ENCODE results near the gene TMEM129. TPM values are rescaled to one million over a fixed set of nuclear protein-coding genes. Genes with fewer than 3 reads are reported as not detected.
A peak's percentile ranks its signal among the peaks of the same experiment; 100 is the strongest.

Gene TMEM129
- total and polyA plus RNA-seq, 10 of the 15 experiments (the other 5 are each of a cell fraction or from before 2014, with no cell fraction given): 0.19 to 24.9 (median 13.2) TPM

DNA sequence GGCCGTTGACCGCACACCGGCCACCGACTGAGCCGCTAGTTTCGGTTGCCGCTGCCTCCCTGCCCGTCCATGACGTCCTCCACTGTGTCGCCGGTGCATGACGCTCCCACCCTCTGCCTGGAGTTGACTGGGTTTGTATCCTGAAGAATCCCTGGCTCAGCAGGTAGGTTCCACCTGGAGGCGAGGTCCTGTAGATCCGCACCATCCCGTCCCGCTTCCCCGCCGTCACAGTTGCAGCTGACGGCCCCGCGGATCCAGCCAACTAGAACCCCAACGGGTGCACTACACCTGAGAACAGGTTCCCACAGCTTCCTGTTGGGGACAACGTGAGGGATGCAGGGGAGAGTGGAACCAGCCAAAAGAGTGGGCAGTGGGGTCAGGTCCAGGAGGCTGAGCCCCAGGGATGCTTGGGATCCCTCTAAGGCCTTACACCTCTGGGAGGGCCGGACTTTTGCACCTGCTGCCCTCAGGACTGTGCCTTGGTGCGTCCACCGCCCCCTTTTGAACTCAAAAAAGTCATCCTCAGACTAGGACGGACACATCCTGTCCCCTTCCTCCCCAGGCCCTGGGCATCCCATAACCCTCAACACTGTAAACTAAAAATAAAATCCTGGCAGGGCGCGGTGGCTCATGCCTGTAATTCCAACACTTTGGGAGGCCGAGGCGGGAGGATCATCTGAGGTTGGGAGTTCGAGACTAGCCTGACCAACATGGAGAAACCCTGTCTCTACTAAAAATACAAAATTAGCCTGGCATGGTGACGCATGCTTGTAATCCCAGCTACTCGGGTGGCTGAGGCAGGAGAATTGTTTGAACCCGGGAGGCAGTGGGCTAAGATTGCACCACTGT lies 7.9 kb downstream of the TMEM129 start (continued):
- no peak for TF ChIP-seq RUNX3 (IDR thresholded peaks at IDR 0.05; ENCODE audit: low read length)
- no peak for TF ChIP-seq BHLHE40 (IDR thresholded peaks at IDR 0.05; ENCODE audit: borderline replicate concordance in 1 of 2, low read depth in 2 of 2, low read length in 1 of 2)
- no peak for TF ChIP-seq SUPT20H (IDR thresholded peaks at IDR 0.05; ENCODE audit: borderline replicate concordance, control insufficient read depth, low read depth, low read length)
- no peak for TF ChIP-seq SPI1 (IDR thresholded peaks at IDR 0.05; ENCODE audit: borderline replicate concordance, insufficient read depth, low read depth, low read length)
- TF ChIP-seq, protein P1, sequence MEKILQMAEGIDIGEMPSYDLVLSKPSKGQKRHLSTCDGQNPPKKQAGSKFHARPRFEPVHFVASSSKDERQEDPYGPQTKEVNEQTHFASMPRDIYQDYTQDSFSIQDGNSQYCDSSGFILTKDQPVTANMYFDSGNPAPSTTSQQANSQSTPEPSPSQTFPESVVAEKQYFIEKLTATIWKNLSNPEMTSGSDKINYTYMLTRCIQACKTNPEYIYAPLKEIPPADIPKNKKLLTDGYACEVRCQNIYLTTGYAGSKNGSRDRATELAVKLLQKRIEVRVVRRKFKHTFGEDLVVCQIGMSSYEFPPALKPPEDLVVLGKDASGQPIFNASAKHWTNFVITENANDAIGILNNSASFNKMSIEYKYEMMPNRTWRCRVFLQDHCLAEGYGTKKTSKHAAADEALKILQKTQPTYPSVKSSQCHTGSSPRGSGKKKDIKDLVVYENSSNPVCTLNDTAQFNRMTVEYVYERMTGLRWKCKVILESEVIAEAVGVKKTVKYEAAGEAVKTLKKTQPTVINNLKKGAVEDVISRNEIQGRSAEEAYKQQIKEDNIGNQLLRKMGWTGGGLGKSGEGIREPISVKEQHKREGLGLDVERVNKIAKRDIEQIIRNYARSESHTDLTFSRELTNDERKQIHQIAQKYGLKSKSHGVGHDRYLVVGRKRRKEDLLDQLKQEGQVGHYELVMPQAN (conservative IDR thresholded peaks at IDR 0.05): no peak
- TF ChIP-seq RAD21 (IDR thresholded peaks at IDR 0.05; ENCODE audit: insufficient read depth, low read depth, low read length): no peak
- no peak for TF ChIP-seq MTA2 (IDR thresholded peaks at IDR 0.05; ENCODE audit: low read depth)
- TF ChIP-seq, protein P2, sequence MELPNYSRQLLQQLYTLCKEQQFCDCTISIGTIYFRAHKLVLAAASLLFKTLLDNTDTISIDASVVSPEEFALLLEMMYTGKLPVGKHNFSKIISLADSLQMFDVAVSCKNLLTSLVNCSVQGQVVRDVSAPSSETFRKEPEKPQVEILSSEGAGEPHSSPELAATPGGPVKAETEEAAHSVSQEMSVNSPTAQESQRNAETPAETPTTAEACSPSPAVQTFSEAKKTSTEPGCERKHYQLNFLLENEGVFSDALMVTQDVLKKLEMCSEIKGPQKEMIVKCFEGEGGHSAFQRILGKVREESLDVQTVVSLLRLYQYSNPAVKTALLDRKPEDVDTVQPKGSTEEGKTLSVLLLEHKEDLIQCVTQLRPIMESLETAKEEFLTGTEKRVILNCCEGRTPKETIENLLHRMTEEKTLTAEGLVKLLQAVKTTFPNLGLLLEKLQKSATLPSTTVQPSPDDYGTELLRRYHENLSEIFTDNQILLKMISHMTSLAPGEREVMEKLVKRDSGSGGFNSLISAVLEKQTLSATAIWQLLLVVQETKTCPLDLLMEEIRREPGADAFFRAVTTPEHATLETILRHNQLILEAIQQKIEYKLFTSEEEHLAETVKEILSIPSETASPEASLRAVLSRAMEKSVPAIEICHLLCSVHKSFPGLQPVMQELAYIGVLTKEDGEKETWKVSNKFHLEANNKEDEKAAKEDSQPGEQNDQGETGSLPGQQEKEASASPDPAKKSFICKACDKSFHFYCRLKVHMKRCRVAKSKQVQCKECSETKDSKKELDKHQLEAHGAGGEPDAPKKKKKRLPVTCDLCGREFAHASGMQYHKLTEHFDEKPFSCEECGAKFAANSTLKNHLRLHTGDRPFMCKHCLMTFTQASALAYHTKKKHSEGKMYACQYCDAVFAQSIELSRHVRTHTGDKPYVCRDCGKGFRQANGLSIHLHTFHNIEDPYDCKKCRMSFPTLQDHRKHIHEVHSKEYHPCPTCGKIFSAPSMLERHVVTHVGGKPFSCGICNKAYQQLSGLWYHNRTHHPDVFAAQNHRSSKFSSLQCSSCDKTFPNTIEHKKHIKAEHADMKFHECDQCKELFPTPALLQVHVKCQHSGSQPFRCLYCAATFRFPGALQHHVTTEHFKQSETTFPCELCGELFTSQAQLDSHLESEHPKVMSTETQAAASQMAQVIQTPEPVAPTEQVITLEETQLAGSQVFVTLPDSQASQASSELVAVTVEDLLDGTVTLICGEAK (IDR thresholded peaks at IDR 0.05; ENCODE audit: borderline replicate concordance): 0 out of 2 replicates have a peak, but pooled peaks have one; percentile 36
- TF ChIP-seq SIX5 (IDR thresholded peaks at IDR 0.05; ENCODE audit: low read depth, low read length, severe bottlenecking): no peak
- no peak for TF ChIP-seq NFXL1 (IDR thresholded peaks at IDR 0.05; ENCODE audit: borderline replicate concordance)
- no peak for TF ChIP-seq CTCF (IDR thresholded peaks at IDR 0.05 in 2 of 3, conservative IDR thresholded peaks at IDR 0.05 in 1 of 3; ENCODE audit: control insufficient read depth in 2 of 3, extremely low read depth in 1 of 3, insufficient read depth in 1 of 3, low read depth in 3 of 3, low read length in 3 of 3)
- no peak for TF ChIP-seq ATF3 (IDR thresholded peaks at IDR 0.05; ENCODE audit: borderline replicate concordance, extremely low read depth, low read depth, low read length)
- no peak for TF ChIP-seq NRF1 (conservative IDR thresholded peaks at IDR 0.05; ENCODE audit: low read depth, low read length)
- no peak for TF ChIP-seq E2F8 (IDR thresholded peaks at IDR 0.05; ENCODE audit: low read depth, partially characterized antibody)
- TF ChIP-seq NR2C2 (IDR thresholded peaks at IDR 0.05; ENCODE audit: borderline replicate concordance, control insufficient read depth, insufficient read length, low read depth): no peak
- TF ChIP-seq ZNF24 (IDR thresholded peaks at IDR 0.05): no peak

All from GM12878 (cell line).